ENCODE data around the gene DKK3.

- TF ChIP-seq CSDC2 (CRISPR knock-in tag; IDR thresholded peaks at IDR 0.05) (no peak), GLIS3 (CRISPR knock-in tag; IDR thresholded peaks at IDR 0.05) (no peak), ARNTL (CRISPR knock-in tag; IDR thresholded peaks at IDR 0.05; ENCODE audit: borderline replicate concordance, low read depth) (no peak), PATZ1 (CRISPR knock-in tag; IDR thresholded peaks at IDR 0.05; ENCODE audit: borderline replicate concordance) (no peak)
These were observed 10.9 kb upstream of the DKK3 start for GRCh38 chr11:12019337-12019736.

All from SK-N-SH treated with all-trans-retinoic acid at 6 μM for 48 hours (cell line).